Heart right ventricle (tissue), 16 donors: ENCODE data around the gene SUOX. TPM values are rescaled to one million over a fixed set of nuclear protein-coding genes. Genes with fewer than 3 reads are reported as not detected.

Source experiments
- ATAC-seq, 8 donors: fragments of 200-7000 bp; cut with Tn5 transposase; one replicate each; pipeline ENCODE4 v1.9.1; 2020; ENCODE audit warnings: mild to moderate bottlenecking in 8 of 8, moderate library complexity in 8 of 8, moderate number of reproducible peaks in 1 of 8
- DNase-seq, 2 donors: peaks; one replicate each; pipeline ENCODE4 v3.0.0-alpha.2; 2020
- H3K27ac ChIP-seq, 10 donors: fragments of 200-600 bp; sonication (generic) in 2 of 10; one replicate each; pipeline versions ENCODE4 v1.5.0 to v1.8.0; 2020 to 2022; ENCODE audit warnings: mild to moderate bottlenecking in 3 of 10
- H3K27me3 ChIP-seq, 7 donors: fragments of 200-600 bp; one replicate each; pipeline ENCODE4 v1.8.0; 2021 to 2022; ENCODE audit warnings: mild to moderate bottlenecking in 2 of 7
- H3K36me3 ChIP-seq, 9 donors: fragments of 200-600 bp; sonication (generic) in 1 of 9; one replicate each; pipeline versions ENCODE4 v1.5.0 to v1.8.0; 2020 to 2022; ENCODE audit warnings: mild to moderate bottlenecking in 2 of 9
- H3K4me1 ChIP-seq, 9 donors: fragments of 200-600 bp; sonication (generic) in 1 of 9; one replicate each; pipeline versions ENCODE4 v1.5.0 to v1.8.0; 2020 to 2022; ENCODE audit warnings: mild to moderate bottlenecking in 4 of 9
- H3K4me3 ChIP-seq, 10 donors: fragments of 200-600 bp; sonication (generic) in 2 of 10; one replicate each; pipeline versions ENCODE4 v1.5.0 to v1.8.0; 2020 to 2022; ENCODE audit warnings: mild to moderate bottlenecking in 7 of 10, moderate library complexity in 2 of 10
- H3K9me3 ChIP-seq, 11 donors: fragments of 200-600 bp in 10 of 11; sonication (generic) in 2 of 11; one replicate each; pipeline versions ENCODE4 v1.5.0 to v1.8.0; 2013 to 2022; ENCODE audit warnings: mild to moderate bottlenecking in 2 of 11, control low read depth in 1 of 11, moderate library complexity in 1 of 11
- CTCF ChIP-seq, 9 donors: fragments of 200-600 bp; sonication (generic) in 2 of 9; IDR thresholded peaks; one replicate each; pipeline versions ENCODE4 v1.5.0 to v1.8.0; 2021 to 2022; ENCODE audit warnings: antibody characterized with exemption in 9 of 9, mild to moderate bottlenecking in 5 of 9, moderate library complexity in 1 of 9
- WGBS, 2 donors: extraction: QIAGEN DNeasy Blood & Tissue Kit; methylation state at CpG; one replicate each; pipeline ENCODE4 v1.1.7; 2013; ENCODE audit warnings: inconsistent platforms in 1 of 2; 5-methylcytosine and 5-hydroxymethylcytosine counted together
- intact Hi-C, 10 donors: fragments of 100-400 bp; cut with DNase I; formaldehyde crosslinking; loops; one replicate each; pipeline versions ENCODE4 v1.11.1 to v1.14.2; 2022
- polyA plus RNA-seq, 2 donors: library from polyadenylated mRNA; stranded (reverse); fragments of 200-250 nt; gene quantifications; one replicate each; pipeline ENCODE4 v1.2.3, GENCODE V29; 2013
- total RNA-seq, 10 donors: library from RNA; stranded (reverse); fragmentation: NEBNext Ultra II Directional in 3 of 10; extraction: Animal tissue kit (Norgen Biotek cat#: 25700) in 3 of 10; gene quantifications; one replicate each; pipeline versions ENCODE4 v1.2.1 to v1.2.4, GENCODE V29; 2021 to 2023
- donor health status: Arrhythmogenic right ventricular cardiomyopathy.
- donor health status: ischemic (EF 13 %, LVEDD 7.1; RV severe dilation, severe dysfunction).
- donor health status: healthy with polysubstance abuse.
- donor health status: DM: no; HTN: yes; CAD: no.
- donor health status: DM: no; HTN: no; CAD: no.
- donor health status: ischemic (EF 25% LVEDD 6.9; RV normal size, moderate dysfunction).
- donor health status: ischemic (EF 25% LVEDD 5.7; RV mildly dilated, moderate dysfunction).
- donor health status: healthy.
- donor health status: DM: yes; HTN: yes; CAD: no.
- donor health status: Ischemic cardiomyopathy.
- donor health status: ischemic (EF 35%, LVEDD 5.7; RV mildly dilated, moderate dysfunction).
- donor health status: nonischemic (EF 11% LVEDD 7.7; RV severe dilation, severe dysfunction).
- donor health status: DM: yes; HTN: yes; CAD: no.
- donor health status: PGD.
- donor health status: ischemic (EF 29% LVEDD 5.4; RV normal size, mild dysfunction).
- donor health status: nonischemic (EF 23%, LVEDD 6.1; RV moderate dilation, normal function).

SUOX gene
- total and polyA plus RNA-seq, 12 donors, result 23.2 to 44.8 (median 29.8) TPM

GRCh38 chr12:55957106-55957859, 39.8 kb upstream of the SUOX start:
- WGBS, 2 donors, result 87 to 92% methylated on average over 5 of the region's 5 CpGs
- Histone ChIP-seq H3K27ac (no peak overlapping the region), H3K4me3 (no peak overlapping the region), H3K36me3 (peaks cover 0 to 25% (median 0%) of the 10 kb centered on the region in 9 donors), H3K9me3 (no peaks in the 10 kb centered on the region), H3K27me3 (no peaks in the 10 kb centered on the region), H3K4me1 (no peaks in the 10 kb centered on the region)
- no peak for TF ChIP-seq CTCF (IDR thresholded peaks at IDR 0.05)
- intact Hi-C loops, result no loop called here
- ATAC-seq (no peak), DNase-seq (no peak)

- Histone ChIP-seq H3K27ac (no peak overlapping the region), H3K27me3 (no peaks in the 10 kb centered on the region), H3K4me1 (peaks cover 11 to 20% (median 15%) of the 10 kb centered on the region in 9 donors), H3K36me3 (peaks cover 0 to 5% (median 0%) of the 10 kb centered on the region in 9 donors), H3K9me3 (no peaks in the 10 kb centered on the region), H3K4me3 (no peak overlapping the region)
- WGBS, 2 donors, result 77 to 78% methylated on average over 2 of the region's 2 CpGs
- no peak for DNase-seq
- intact Hi-C loops, result no loop called here
- TF ChIP-seq CTCF (IDR thresholded peaks at IDR 0.05), result no peak
- no peak for ATAC-seq
Observed at GRCh38 chr12:55963760-55964159, 33.3 kb upstream of the SUOX start.

GRCh38 chr12:55965240-55965639, 31.8 kb upstream of the SUOX start:
- Histone ChIP-seq H3K4me3 (no peak overlapping the region), H3K27me3 (no peaks in the 10 kb centered on the region), H3K27ac (no peak overlapping the region), H3K4me1 (peaks cover 11 to 20% (median 15%) of the 10 kb centered on the region in 9 donors), H3K9me3 (no peaks in the 10 kb centered on the region), H3K36me3 (peaks cover 0 to 19% (median 0%) of the 10 kb centered on the region in 9 donors)
- WGBS, 2 donors, result 60 to 70% methylated on average over 5 of the region's 5 CpGs
- no peak for TF ChIP-seq CTCF (IDR thresholded peaks at IDR 0.05)
- DNase-seq (no peak), ATAC-seq (no peak)
- intact Hi-C loops, result no loop called here

- Histone ChIP-seq H3K27ac (peak within 1 kb of the TSS; percentile 32 to 91 (median 86)), H3K27me3 (no peaks in the 10 kb centered on the region), H3K4me3 (peak within 1 kb of the TSS; percentile 69 to 94 (median 81)), H3K4me1 (peaks cover 11 to 20% (median 15%) of the 10 kb centered on the region in 9 donors), H3K36me3 (peaks cover 0 to 27% (median 0%) of the 10 kb centered on the region in 9 donors), H3K9me3 (no peaks in the 10 kb centered on the region)
- DNase-seq (no peak), ATAC-seq (peak in 7 of 8 donors; percentile 2 to 36 (median 10))
- intact Hi-C loops, result no loop called here
- no peak for TF ChIP-seq CTCF (IDR thresholded peaks at IDR 0.05)
- 6 to 7% methylated on average over 4 of the region's 4 CpGs for WGBS, 2 donors
Observed at GRCh38 chr12:55965941-55966407, 31.1 kb upstream of the SUOX start, which contains the start of gene PMEL. TSS of gene PMEL (minus strand) at chr12:55966042. CDS start at chr12:55966011, 31 bp downstream.
